ENCODE measurements around the gene TMEM221.
"Not testable (repeated sequence)": the region's sequence is repeated elsewhere in the genome, so short reads cannot be mapped to it uniquely, and the experiment has no call there.

TMEM221 gene

GRCh38 chr19:17448131-17448967 is at the start of gene TMEM221:
TMEM221 (minus strand) TSS chr19:17448668; CDS start chr19:17448462, 206 bp downstream.
- DNase-seq = no peak

- DNase-seq = no peak
Measured at GRCh38 chr19:17497149-17497798, 48.8 kb upstream of the TMEM221 start.

- peak; percentile 21 for DNase-seq
Measured at GRCh38 chr19:17496337-17496997, 48.0 kb upstream of the TMEM221 start.

GRCh38 chr19:17495639-17496296 is 47.3 kb upstream of the TMEM221 start:
- DNase-seq = no peak

GRCh38 chr19:17491287-17491686 is 42.8 kb upstream of the TMEM221 start:
- no peak for DNase-seq

GRCh38 chr19:17490411-17490810 is 41.9 kb upstream of the TMEM221 start:
- no peak for DNase-seq

GRCh38 chr19:17489392-17490030 is 41.0 kb upstream of the TMEM221 start:
- no peak for DNase-seq

GRCh38 chr19:17488593-17489391 is 40.3 kb upstream of the TMEM221 start:
- DNase-seq = no peak

- no peak for DNase-seq
Measured at GRCh38 chr19:17487284-17488121, 39.0 kb upstream of the TMEM221 start.

GRCh38 chr19:17486545-17487240 is 38.2 kb upstream of the TMEM221 start:
- DNase-seq = no peak

GRCh38 chr19:17484520-17485185 is 36.2 kb upstream of the TMEM221 start:
- no peak for DNase-seq

GRCh38 chr19:17483605-17484002 is 35.1 kb upstream of the TMEM221 start:
- no peak for DNase-seq

- DNase-seq = no peak
Measured at GRCh38 chr19:17482877-17483604, 34.6 kb upstream of the TMEM221 start.

GRCh38 chr19:17481986-17482385 is 33.5 kb upstream of the TMEM221 start:
- no peak for DNase-seq

- no peak for DNase-seq
Measured at GRCh38 chr19:17479325-17479791, 30.9 kb upstream of the TMEM221 start.

- DNase-seq = no peak
Measured at GRCh38 chr19:17475541-17476115, 27.2 kb upstream of the TMEM221 start.

GRCh38 chr19:17475011-17475540 is 26.6 kb upstream of the TMEM221 start:
- DNase-seq = not testable (repeated sequence)

GRCh38 chr19:17473041-17473440 is 24.6 kb upstream of the TMEM221 start:
- DNase-seq = peak; percentile 47

All from NCI-H2171 (cell line).